ENCODE data around the gene SLC28A1. TPM values are rescaled to one million over a fixed set of nuclear protein-coding genes. Genes with fewer than 3 reads are reported as not detected.

SLC28A1 gene
- total RNA-seq, 1 experiment from 2014 or later: 0.17 TPM

DNA sequence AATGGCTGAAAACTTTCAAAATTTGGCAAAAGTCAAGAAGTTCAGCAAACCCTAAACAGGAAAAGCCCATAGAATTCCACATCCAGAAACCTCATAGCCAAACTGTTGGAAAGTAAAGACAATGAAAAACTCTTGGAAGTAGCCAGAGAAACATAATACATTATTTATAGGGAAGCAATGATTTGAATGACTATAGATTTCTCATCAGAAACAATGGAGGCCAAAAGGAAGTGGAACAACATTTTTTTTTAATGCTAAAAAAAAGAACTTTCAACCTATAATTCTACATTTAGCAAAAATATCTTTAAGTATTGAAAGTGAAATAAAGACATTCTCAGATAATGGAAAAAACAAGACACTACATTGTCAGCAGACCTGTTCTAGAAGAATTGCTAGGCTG lies 37.1 kb upstream of the SLC28A1 start:
- peaks cover 25% of the 10 kb centered on the region for H3K4me1 Mint-ChIP-seq (ENCODE audit: low read depth, unreplicated experiment)
- intact Hi-C loops (cut with micrococcal nuclease; ENCODE audit: unreplicated experiment): no loop called here
- no peak overlapping the region for H3K4me3 Mint-ChIP-seq (ENCODE audit: low read depth, unreplicated experiment)
- peak overlapping the region; percentile 6 for H3K27ac Mint-ChIP-seq (ENCODE audit: unreplicated experiment)
- DNase-seq: no peak
- H3K27me3 Mint-ChIP-seq (ENCODE audit: unreplicated experiment): no peaks in the 10 kb centered on the region
- CTCF ChIA-PET: interaction anchor here (0.6 kb wide), 1 partner anchor 9 kb away, joined by 3 read pairs; no protein-coding TSS in a partner anchor
- TF ChIP-seq, protein P1, sequence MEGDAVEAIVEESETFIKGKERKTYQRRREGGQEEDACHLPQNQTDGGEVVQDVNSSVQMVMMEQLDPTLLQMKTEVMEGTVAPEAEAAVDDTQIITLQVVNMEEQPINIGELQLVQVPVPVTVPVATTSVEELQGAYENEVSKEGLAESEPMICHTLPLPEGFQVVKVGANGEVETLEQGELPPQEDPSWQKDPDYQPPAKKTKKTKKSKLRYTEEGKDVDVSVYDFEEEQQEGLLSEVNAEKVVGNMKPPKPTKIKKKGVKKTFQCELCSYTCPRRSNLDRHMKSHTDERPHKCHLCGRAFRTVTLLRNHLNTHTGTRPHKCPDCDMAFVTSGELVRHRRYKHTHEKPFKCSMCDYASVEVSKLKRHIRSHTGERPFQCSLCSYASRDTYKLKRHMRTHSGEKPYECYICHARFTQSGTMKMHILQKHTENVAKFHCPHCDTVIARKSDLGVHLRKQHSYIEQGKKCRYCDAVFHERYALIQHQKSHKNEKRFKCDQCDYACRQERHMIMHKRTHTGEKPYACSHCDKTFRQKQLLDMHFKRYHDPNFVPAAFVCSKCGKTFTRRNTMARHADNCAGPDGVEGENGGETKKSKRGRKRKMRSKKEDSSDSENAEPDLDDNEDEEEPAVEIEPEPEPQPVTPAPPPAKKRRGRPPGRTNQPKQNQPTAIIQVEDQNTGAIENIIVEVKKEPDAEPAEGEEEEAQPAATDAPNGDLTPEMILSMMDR (IDR thresholded peaks at IDR 0.05; ENCODE audit: unreplicated experiment): no peak
- peaks cover 4% of the 10 kb centered on the region for H3K9me3 Mint-ChIP-seq (ENCODE audit: low read depth, unreplicated experiment)
- peaks cover 6% of the 10 kb centered on the region for H3K36me3 Mint-ChIP-seq (ENCODE audit: insufficient read depth, unreplicated experiment)
- no TSS peak for BruUV-seq (replicated peaks)

- TF ChIP-seq, protein P1 (IDR thresholded peaks at IDR 0.05; ENCODE audit: unreplicated experiment): no peak
- BruUV-seq (replicated peaks): no TSS peak
- Mint-ChIP-seq H3K27me3 (ENCODE audit: unreplicated experiment) (no peaks in the 10 kb centered on the region), H3K4me1 (ENCODE audit: low read depth, unreplicated experiment) (peaks cover 51% of the 10 kb centered on the region), H3K36me3 (ENCODE audit: insufficient read depth, unreplicated experiment) (peaks cover 11% of the 10 kb centered on the region), H3K4me3 (ENCODE audit: low read depth, unreplicated experiment) (peak overlapping the region; percentile 25), H3K27ac (ENCODE audit: unreplicated experiment) (peak overlapping the region; percentile 83), H3K9me3 (ENCODE audit: low read depth, unreplicated experiment) (no peaks in the 10 kb centered on the region)
- intact Hi-C loops (cut with micrococcal nuclease; ENCODE audit: unreplicated experiment): loop anchor here (2.0 to 5.0 kb wide), 2 partner anchors 77 to 195 kb away; no protein-coding TSS in a partner anchor
- DNase-seq: peak; percentile 27
- CTCF ChIA-PET: interaction anchor here (0.6 to 1.3 kb wide), 4 partner anchors 9 to 152 kb away, joined by 3 to 5 read pairs (median 4); no protein-coding TSS in a partner anchor
Measured at GRCh38 chr15:84852212-84852611, 32.2 kb upstream of the SLC28A1 start.

DNA sequence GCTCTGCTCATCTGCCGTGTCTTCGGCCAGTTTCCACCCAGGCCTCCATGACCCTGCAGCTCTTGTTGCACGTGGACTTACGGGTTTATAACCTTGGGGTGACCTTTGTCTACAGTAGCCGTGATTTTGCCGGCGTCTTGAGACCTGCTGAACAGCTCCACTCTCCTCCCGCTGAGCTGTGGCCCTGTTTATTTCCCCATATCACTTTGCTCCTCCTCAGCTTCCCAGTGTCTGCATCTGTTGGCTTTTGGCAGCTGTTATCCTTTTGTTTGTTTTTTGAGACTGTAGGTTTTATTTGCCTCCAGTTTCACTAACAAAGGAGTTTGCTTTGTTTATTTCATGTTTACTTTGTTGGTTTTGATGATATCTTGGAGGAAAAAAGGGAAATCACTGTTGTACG lies 29.3 kb upstream of the SLC28A1 start:
- Mint-ChIP-seq H3K4me1 (ENCODE audit: low read depth, unreplicated experiment) (peaks cover 75% of the 10 kb centered on the region), H3K4me3 (ENCODE audit: low read depth, unreplicated experiment) (no peak overlapping the region), H3K27me3 (ENCODE audit: unreplicated experiment) (no peaks in the 10 kb centered on the region), H3K36me3 (ENCODE audit: insufficient read depth, unreplicated experiment) (peaks cover 35% of the 10 kb centered on the region), H3K27ac (ENCODE audit: unreplicated experiment) (no peak overlapping the region), H3K9me3 (ENCODE audit: low read depth, unreplicated experiment) (no peaks in the 10 kb centered on the region)
- CTCF ChIA-PET: no interaction called here
- no TSS peak for BruUV-seq (replicated peaks)
- no peak for DNase-seq
- TF ChIP-seq, protein P1 (IDR thresholded peaks at IDR 0.05; ENCODE audit: unreplicated experiment): no peak
- intact Hi-C loops (cut with micrococcal nuclease; ENCODE audit: unreplicated experiment): no loop called here

DNA sequence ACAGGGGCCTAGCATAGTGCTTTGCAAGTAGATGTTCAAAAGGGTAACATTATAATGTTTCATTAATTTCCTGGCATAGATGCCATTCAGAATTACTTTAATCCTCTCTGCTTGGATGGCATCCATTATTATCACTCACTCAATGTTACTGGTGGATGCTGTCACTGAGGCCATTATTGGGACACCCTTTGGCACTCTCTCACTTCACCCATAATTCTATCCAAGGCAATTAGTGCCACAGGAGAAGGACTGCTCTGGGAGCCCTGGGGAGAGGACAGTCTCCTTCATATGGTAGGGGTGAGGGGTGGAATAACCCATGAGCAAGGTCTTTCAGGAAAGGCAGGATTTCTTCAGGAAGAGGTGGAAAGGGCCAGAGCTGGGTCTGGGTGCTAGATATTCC lies 28.7 kb upstream of the SLC28A1 start:
- no peak overlapping the region for H3K4me3 Mint-ChIP-seq (ENCODE audit: low read depth, unreplicated experiment)
- peaks cover 36% of the 10 kb centered on the region for H3K36me3 Mint-ChIP-seq (ENCODE audit: insufficient read depth, unreplicated experiment)
- TF ChIP-seq, protein P1 (IDR thresholded peaks at IDR 0.05; ENCODE audit: unreplicated experiment): no peak
- CTCF ChIA-PET: no interaction called here
- no peak overlapping the region for H3K27ac Mint-ChIP-seq (ENCODE audit: unreplicated experiment)
- no TSS peak for BruUV-seq (replicated peaks)
- H3K27me3 Mint-ChIP-seq (ENCODE audit: unreplicated experiment): no peaks in the 10 kb centered on the region
- intact Hi-C loops (cut with micrococcal nuclease; ENCODE audit: unreplicated experiment): no loop called here
- peaks cover 77% of the 10 kb centered on the region for H3K4me1 Mint-ChIP-seq (ENCODE audit: low read depth, unreplicated experiment)
- no peak for DNase-seq
- no peaks in the 10 kb centered on the region for H3K9me3 Mint-ChIP-seq (ENCODE audit: low read depth, unreplicated experiment)

Measured in Calu3 (cell line).